Neuronal stem cell (in vitro differentiated cells): ENCODE results near the gene VSX2.

Experiments
- DNase-seq: peaks from one replicate; pipeline ENCODE4 v3.0.0-alpha.2; 2013; ENCODE audit warnings: low spot score
- H2AFZ ChIP-seq: one replicate; pipeline ENCODE4 v1.6.1; 2013; ENCODE audit warnings: mild to moderate bottlenecking, low read length, inconsistent platforms
- H2AK5ac ChIP-seq: 2 replicates; pipeline ENCODE4 v1.6.1; 2013; ENCODE audit warnings: low read depth, mild to moderate bottlenecking, inconsistent platforms, low read length, moderate library complexity, mixed read lengths
- H2BK120ac ChIP-seq: 2 replicates; pipeline ENCODE4 v1.6.1; 2013; ENCODE audit warnings: low read depth, mild to moderate bottlenecking, inconsistent platforms, low read length, moderate library complexity, mixed read lengths
- H2BK12ac ChIP-seq: one replicate; pipeline ENCODE4 v1.6.1; 2013; ENCODE audit warnings: low read length, inconsistent platforms
- H2BK15ac ChIP-seq: 2 replicates; pipeline ENCODE4 v1.6.1; 2013; ENCODE audit warnings: mild to moderate bottlenecking, low read length, inconsistent platforms, mixed read lengths
- H2BK5ac ChIP-seq: one replicate; pipeline ENCODE4 v1.6.1; 2013; ENCODE audit warnings: inconsistent platforms, mild to moderate bottlenecking, low read length, moderate library complexity
- H3K14ac ChIP-seq: one replicate; pipeline ENCODE4 v1.6.1; 2013; ENCODE audit warnings: low read length, inconsistent platforms
- H3K18ac ChIP-seq: 2 replicates; pipeline ENCODE4 v1.6.1; 2013; ENCODE audit warnings: low read length, inconsistent platforms
- H3K23ac ChIP-seq: 2 replicates; pipeline ENCODE4 v1.6.1; 2013; ENCODE audit warnings: low read depth, mild to moderate bottlenecking, mixed read lengths, low read length, inconsistent platforms; ENCODE audit not compliant: poor library complexity
- H3K27ac ChIP-seq: replicated peaks from 3 replicates; pipeline ENCODE4 v1.5.1; 2013; ENCODE audit warnings: low read length, inconsistent platforms
- H3K27me3 ChIP-seq, 3 experiments: 2 replicates each; pipeline ENCODE4 v1.6.1; 2013; ENCODE audit warnings: low read length in 3 of 3, mild to moderate bottlenecking in 2 of 3, inconsistent platforms in 1 of 3, low read depth in 1 of 3, mixed read lengths in 1 of 3, moderate library complexity in 1 of 3; ENCODE audit not compliant: control insufficient read depth in 3 of 3, insufficient read depth in 3 of 3
- H3K36me3 ChIP-seq, 2 donors: replicated peaks in 1 of 2; 2 replicates each; pipeline ENCODE4 v1.6.1; 2013; ENCODE audit warnings: low read length in 2 of 2; ENCODE audit not compliant: control insufficient read depth in 2 of 2, insufficient read depth in 2 of 2
- H3K4ac ChIP-seq: 2 replicates; pipeline ENCODE4 v1.6.1; 2013; ENCODE audit warnings: inconsistent platforms, mild to moderate bottlenecking, low read length, moderate library complexity
- H3K4me1 ChIP-seq, 2 donors: 1 replicate in 1 of 2; 2 replicates in 1 of 2; pipeline ENCODE4 v1.6.1; 2013; ENCODE audit warnings: low read length in 2 of 2, low read depth in 1 of 2; ENCODE audit not compliant: control insufficient read depth in 2 of 2, insufficient read depth in 1 of 2
- H3K4me2 ChIP-seq: one replicate; pipeline ENCODE4 v1.6.1; 2013; ENCODE audit warnings: mild to moderate bottlenecking, low read length, inconsistent platforms; ENCODE audit not compliant: insufficient read depth, poor library complexity, severe bottlenecking
- H3K4me3 ChIP-seq, 2 donors: 2 replicates each; pipeline ENCODE4 v1.5.1; 2013; ENCODE audit warnings: low read length in 2 of 2, mild to moderate bottlenecking in 2 of 2, inconsistent platforms in 1 of 2, moderate library complexity in 1 of 2
- H3K79me1 ChIP-seq: one replicate; pipeline ENCODE4 v1.6.1; 2013; ENCODE audit warnings: low read depth, mild to moderate bottlenecking, inconsistent platforms, low read length, moderate library complexity
- H3K9ac ChIP-seq: one replicate; pipeline ENCODE4 v1.6.1; 2013; ENCODE audit warnings: mild to moderate bottlenecking, low read depth, low read length, inconsistent platforms; ENCODE audit not compliant: poor library complexity
- H3K9me3 ChIP-seq, 2 donors: replicated peaks in 1 of 2; 2 replicates each; pipeline versions ENCODE3 to v1.6.1; 2013; ENCODE audit warnings: low read length in 2 of 2, mild to moderate bottlenecking in 2 of 2, inconsistent platforms in 1 of 2, low read depth in 1 of 2, mixed read lengths in 1 of 2, moderate library complexity in 1 of 2; ENCODE audit not compliant: control insufficient read depth in 2 of 2, insufficient read depth in 1 of 2
- H4K8ac ChIP-seq: one replicate; pipeline ENCODE4 v1.6.1; 2013; ENCODE audit warnings: low read depth, mild to moderate bottlenecking, inconsistent platforms, low read length, moderate library complexity
- H4K91ac ChIP-seq: one replicate; pipeline ENCODE4 v1.6.1; 2013; ENCODE audit warnings: low read length, low read depth, mild to moderate bottlenecking, inconsistent platforms; ENCODE audit not compliant: poor library complexity
- WGBS, 2 donors: extraction: QIAGEN DNeasy Blood & Tissue Kit; methylation state at CpG; one replicate each; pipeline ENCODE4 v1.1.7; 2013; ENCODE audit warnings: missing lambda C conversion rate in 2 of 2, mixed read lengths in 1 of 2; ENCODE audit not compliant: insufficient read length in 2 of 2, insufficient replicate concordance in 1 of 2; ENCODE audit errors: extremely low coverage in 2 of 2; 5-methylcytosine and 5-hydroxymethylcytosine counted together

Gene VSX2

GRCh38 chr14:74275241-74275841, 36.1 kb downstream of the VSX2 start:
- Histone ChIP-seq H2BK5ac (no peak overlapping the region), H3K27me3 (no peaks in the 10 kb centered on the region), H3K18ac (no peak overlapping the region), H4K91ac (no peak overlapping the region), H3K14ac (peak overlapping the region; percentile 76), H2AFZ (no peak overlapping the region), H4K8ac (no peak overlapping the region), H3K9me3 (peaks cover 4 to 8% of the 10 kb centered on the region in 2 donors), H3K9ac (no peak overlapping the region), H3K79me1 (no peaks in the 10 kb centered on the region), H2BK15ac (no peak overlapping the region), H3K4me2 (no peak overlapping the region), H2BK120ac (no peak overlapping the region), H3K23ac (peak overlapping the region; percentile 75), H3K36me3 (no peaks in the 10 kb centered on the region), H3K4me1 (no peaks in the 10 kb centered on the region), H2BK12ac (no peak overlapping the region), H3K4me3 (no peak overlapping the region), H3K27ac (no peak overlapping the region), H3K4ac (no peak overlapping the region), H2AK5ac (no peak overlapping the region)
- DNase-seq, result no peak
- WGBS, 2 donors, result no CpG with 5 or more reads among the region's 6 CpGs

GRCh38 chr14:74278080-74278479, 38.8 kb downstream of the VSX2 start:
- Histone ChIP-seq H4K91ac (no peak overlapping the region), H3K14ac (no peak overlapping the region), H3K36me3 (peaks cover 1 to 7% of the 10 kb centered on the region in 2 donors), H2BK15ac (no peak overlapping the region), H3K79me1 (no peaks in the 10 kb centered on the region), H2BK120ac (no peak overlapping the region), H2AK5ac (peak overlapping the region; percentile 6), H2BK5ac (no peak overlapping the region), H2AFZ (no peak overlapping the region), H4K8ac (no peak overlapping the region), H3K27ac (no peak overlapping the region), H3K23ac (no peak overlapping the region), H3K4ac (no peak overlapping the region), H3K4me3 (no peak overlapping the region), H3K9me3 (peaks cover 4 to 11% of the 10 kb centered on the region in 2 donors), H3K4me2 (no peak overlapping the region), H3K27me3 (no peaks in the 10 kb centered on the region), H3K18ac (peak overlapping the region; percentile 53), H2BK12ac (no peak overlapping the region), H3K9ac (no peak overlapping the region), H3K4me1 (no peaks in the 10 kb centered on the region)
- no CpG with 5 or more reads among the region's 2 CpGs for WGBS, 2 donors
- DNase-seq, result no peak

GRCh38 chr14:74281069-74281468, 41.8 kb downstream of the VSX2 start:
- Histone ChIP-seq H3K79me1 (no peaks in the 10 kb centered on the region), H4K8ac (no peak overlapping the region), H3K27ac (no peak overlapping the region), H2BK5ac (no peak overlapping the region), H3K4ac (no peak overlapping the region), H3K27me3 (no peaks in the 10 kb centered on the region), H2BK12ac (no peak overlapping the region), H3K18ac (no peak overlapping the region), H3K9ac (no peak overlapping the region), H3K36me3 (peaks cover 13 to 33% of the 10 kb centered on the region in 2 donors), H2AK5ac (no peak overlapping the region), H2AFZ (no peak overlapping the region), H2BK120ac (no peak overlapping the region), H3K4me3 (no peak overlapping the region), H3K4me2 (no peak overlapping the region), H3K14ac (no peak overlapping the region), H3K4me1 (no peaks in the 10 kb centered on the region), H3K9me3 (peaks cover 4 to 11% of the 10 kb centered on the region in 2 donors), H2BK15ac (no peak overlapping the region), H3K23ac (no peak overlapping the region), H4K91ac (no peak overlapping the region)
- WGBS, 2 donors, result no CpG with 5 or more reads among the region's 2 CpGs
- no peak for DNase-seq

- H3K27ac ChIP-seq, result no peak overlapping the region
- H3K23ac ChIP-seq, result no peak overlapping the region
- no peak overlapping the region for H3K18ac ChIP-seq
- no peak for DNase-seq
- peaks cover 0 to 4% of the 10 kb centered on the region in 2 donors for H3K4me1 ChIP-seq
- no peak overlapping the region for H2AFZ ChIP-seq
- H2BK120ac ChIP-seq, result no peak overlapping the region
- peaks cover 58 to 88% of the 10 kb centered on the region in 2 donors for H3K36me3 ChIP-seq
- no peak overlapping the region for H4K8ac ChIP-seq
- no peak overlapping the region for H3K14ac ChIP-seq
- H2BK12ac ChIP-seq, result no peak overlapping the region
- no peak overlapping the region for H2BK5ac ChIP-seq
- H3K27me3 ChIP-seq, result no peaks in the 10 kb centered on the region
- no CpG with 5 or more reads among the region's 7 CpGs for WGBS, 2 donors
- no peak overlapping the region for H3K4me3 ChIP-seq
- H3K9ac ChIP-seq, result no peak overlapping the region
- H3K79me1 ChIP-seq, result no peaks in the 10 kb centered on the region
- no peak overlapping the region for H2AK5ac ChIP-seq
- H2BK15ac ChIP-seq, result no peak overlapping the region
- no peak overlapping the region for H4K91ac ChIP-seq
- no peak overlapping the region for H3K4me2 ChIP-seq
- H3K9me3 ChIP-seq, result no peaks in the 10 kb centered on the region
- H3K4ac ChIP-seq, result no peak overlapping the region
These were observed 47.5 kb downstream of the VSX2 start for GRCh38 chr14:74286736-74287135.
